ENCODE measurements around the gene RIT1.

- TF ChIP-seq, protein P1, sequence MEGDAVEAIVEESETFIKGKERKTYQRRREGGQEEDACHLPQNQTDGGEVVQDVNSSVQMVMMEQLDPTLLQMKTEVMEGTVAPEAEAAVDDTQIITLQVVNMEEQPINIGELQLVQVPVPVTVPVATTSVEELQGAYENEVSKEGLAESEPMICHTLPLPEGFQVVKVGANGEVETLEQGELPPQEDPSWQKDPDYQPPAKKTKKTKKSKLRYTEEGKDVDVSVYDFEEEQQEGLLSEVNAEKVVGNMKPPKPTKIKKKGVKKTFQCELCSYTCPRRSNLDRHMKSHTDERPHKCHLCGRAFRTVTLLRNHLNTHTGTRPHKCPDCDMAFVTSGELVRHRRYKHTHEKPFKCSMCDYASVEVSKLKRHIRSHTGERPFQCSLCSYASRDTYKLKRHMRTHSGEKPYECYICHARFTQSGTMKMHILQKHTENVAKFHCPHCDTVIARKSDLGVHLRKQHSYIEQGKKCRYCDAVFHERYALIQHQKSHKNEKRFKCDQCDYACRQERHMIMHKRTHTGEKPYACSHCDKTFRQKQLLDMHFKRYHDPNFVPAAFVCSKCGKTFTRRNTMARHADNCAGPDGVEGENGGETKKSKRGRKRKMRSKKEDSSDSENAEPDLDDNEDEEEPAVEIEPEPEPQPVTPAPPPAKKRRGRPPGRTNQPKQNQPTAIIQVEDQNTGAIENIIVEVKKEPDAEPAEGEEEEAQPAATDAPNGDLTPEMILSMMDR (IDR thresholded peaks at IDR 0.05; ENCODE audit: low read depth, low read length) = no peak
- TF ChIP-seq POLR2A (IDR thresholded peaks at IDR 0.05; ENCODE audit: extremely low read depth, insufficient read length) = no peak
- no peak for TF ChIP-seq MYC (IDR thresholded peaks at IDR 0.05; ENCODE audit: low read depth, low read length)
Observed at GRCh38 chr1:155929057-155929456, 17.9 kb upstream of the RIT1 start.

All from NB4 (cell line).